OCI-LY7 (cell line): ENCODE measurements around the gene BFSP1. TPM values are rescaled to one million over a fixed set of nuclear protein-coding genes. Genes with fewer than 3 reads are reported as not detected.
A peak's percentile ranks its signal among the peaks of the same experiment; 100 is the strongest.

ENCODE experiments used
- BruUV-seq: library from RNA; stranded (reverse); fragments of 400-500 nt; replicated peaks from 2 replicates; lab custom pipeline; 2021; lab: Mats Ljungman, UMichigan
- CTCF ChIA-PET: fragments of 300-600 bp; sonication (Branson Sonifier 250); formaldehyde crosslinking; loops from one replicate; lab custom pipeline; 2022; ENCODE audit warnings: antibody characterized with exemption; ENCODE audit not compliant: unreplicated experiment; lab: Charles Lee
- POLR2A ChIA-PET: fragments of 300-600 bp; sonication (Branson Sonifier 250); formaldehyde crosslinking; loops from one replicate; lab custom pipeline; 2022; ENCODE audit warnings: antibody characterized with exemption; lab: Charles Lee
- DNase-seq: peaks from one replicate; pipeline ENCODE4 v3.0.0-alpha.2; 2015; ENCODE audit warnings: low spot score
- H2AFZ ChIP-seq: fragments of 200-600 bp; sonication (generic), shearing (Covaris generic); 2 replicates; pipeline ENCODE4 v1.6.1; 2014; ENCODE audit warnings: mild to moderate bottlenecking, antibody characterized with exemption, low read length, moderate library complexity
- H3K27ac ChIP-seq: fragments of 200-600 bp; sonication (generic); 2 replicates; pipeline ENCODE4 v1.5.1; 2014; ENCODE audit warnings: mixed run types, low read depth, mild to moderate bottlenecking, moderate library complexity, low read length, inconsistent platforms; ENCODE audit not compliant: poor library complexity, severe bottlenecking
- H3K36me3 ChIP-seq: fragments of 200-600 bp; sonication (generic); 2 replicates; pipeline ENCODE4 v1.6.1; 2014; ENCODE audit warnings: mild to moderate bottlenecking, antibody characterized with exemption, low read length, moderate library complexity, mixed read lengths; ENCODE audit not compliant: insufficient read depth
- H3K4me1 ChIP-seq: fragments of 200-600 bp; sonication (generic); 2 replicates; pipeline ENCODE4 v1.5.1; 2014; ENCODE audit warnings: mild to moderate bottlenecking, low read length; ENCODE audit not compliant: insufficient read depth, poor library complexity, severe bottlenecking
- H3K4me2 ChIP-seq: fragments of 200-600 bp; sonication (generic); 2 replicates; pipeline ENCODE4 v1.6.1; 2014; ENCODE audit warnings: mild to moderate bottlenecking, low read length
- H3K4me3 ChIP-seq: fragments of 200-600 bp; sonication (generic); 2 replicates; pipeline ENCODE4 v1.5.1; 2014; ENCODE audit warnings: mild to moderate bottlenecking, low read depth, low read length; ENCODE audit not compliant: poor library complexity, severe bottlenecking
- H3K79me2 ChIP-seq: fragments of 200-600 bp; sonication (generic); 2 replicates; pipeline ENCODE4 v1.6.1; 2016; ENCODE audit warnings: low read depth, mild to moderate bottlenecking, low read length, moderate library complexity, mixed read lengths; ENCODE audit not compliant: insufficient read depth
- H3K9me2 ChIP-seq: fragments of 200-600 bp; sonication (generic); 2 replicates; pipeline ENCODE4 v1.6.1; 2016; ENCODE audit warnings: mild to moderate bottlenecking, low read length, mixed read lengths; ENCODE audit not compliant: insufficient read depth
- H3K9me3 ChIP-seq: fragments of 200-600 bp; sonication (generic); 2 replicates; pipeline ENCODE4 v1.6.1; 2014; ENCODE audit warnings: mild to moderate bottlenecking, mixed run types, low read length, mixed read lengths
- H4K20me1 ChIP-seq: fragments of 200-600 bp; sonication (generic); 2 replicates; pipeline ENCODE4 v1.6.1; 2014; ENCODE audit warnings: mild to moderate bottlenecking, antibody characterized with exemption, low read length, moderate library complexity, mixed read lengths; ENCODE audit not compliant: insufficient read depth
- EZH2phosphoT487 ChIP-seq: fragments of 200-600 bp; sonication (generic); IDR thresholded peaks from 2 replicates; pipeline ENCODE4 v1.6.1; 2018; ENCODE audit warnings: low read depth, borderline replicate concordance, mild to moderate bottlenecking, mixed run types, antibody characterized with exemption, low read length, moderate library complexity, mixed read lengths
- intact Hi-C: fragments of 100-400 bp; cut with micrococcal nuclease; formaldehyde crosslinking; loops from one replicate; pipeline ENCODE4 v1.10.0; 2022; ENCODE audit not compliant: unreplicated experiment
- total RNA-seq, 2 experiments: library from RNA; depleted of rRNA in 1 of 2; stranded (reverse); fragments of >200 nt in 1 of 2; shearing (Covaris generic) in 1 of 2; gene quantifications; 2 replicates each; pipeline ENCODE4 v1.2.3, GENCODE V29; 2014 to 2022
- TF ChIP-seq, protein P1 (sequence below): fragments of 200-600 bp; sonication (generic); conservative IDR thresholded peaks from 2 replicates; pipeline ENCODE4 v1.5.1; 2014; ENCODE audit warnings: mild to moderate bottlenecking, antibody characterized with exemption, low read length, moderate library complexity, mixed read lengths

BFSP1 gene
- total RNA-seq, 2 experiments from 2014 or later: not detected

DNA sequence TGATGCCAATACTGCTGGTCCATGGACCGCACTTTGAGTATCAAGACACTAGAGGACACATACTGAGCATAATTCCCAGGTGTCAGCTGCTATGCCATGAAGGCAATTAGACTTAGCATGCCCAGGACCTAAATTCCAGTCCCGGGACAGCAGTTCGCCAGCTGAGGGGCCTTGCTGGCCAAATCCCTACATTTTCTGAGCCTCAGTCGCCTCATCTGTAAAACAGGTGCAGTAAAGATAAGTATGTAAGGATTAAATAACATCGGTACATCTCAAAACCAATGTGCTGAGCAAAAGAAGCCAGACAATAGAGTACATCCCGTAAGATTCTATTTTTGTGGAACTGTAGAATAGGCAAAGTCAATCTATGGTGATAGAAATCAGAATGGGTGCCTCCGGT is 1.0 kb downstream of the BFSP1 start:
- CTCF ChIA-PET: no interaction called here
- peaks cover 6% of the 10 kb centered on the region for H3K4me1 ChIP-seq
- intact Hi-C loops: no loop called here
- H3K9me2 ChIP-seq: no peaks in the 10 kb centered on the region
- no peaks in the 10 kb centered on the region for H3K79me2 ChIP-seq
- no peak overlapping the region for H3K4me2 ChIP-seq
- TF ChIP-seq, protein P1, sequence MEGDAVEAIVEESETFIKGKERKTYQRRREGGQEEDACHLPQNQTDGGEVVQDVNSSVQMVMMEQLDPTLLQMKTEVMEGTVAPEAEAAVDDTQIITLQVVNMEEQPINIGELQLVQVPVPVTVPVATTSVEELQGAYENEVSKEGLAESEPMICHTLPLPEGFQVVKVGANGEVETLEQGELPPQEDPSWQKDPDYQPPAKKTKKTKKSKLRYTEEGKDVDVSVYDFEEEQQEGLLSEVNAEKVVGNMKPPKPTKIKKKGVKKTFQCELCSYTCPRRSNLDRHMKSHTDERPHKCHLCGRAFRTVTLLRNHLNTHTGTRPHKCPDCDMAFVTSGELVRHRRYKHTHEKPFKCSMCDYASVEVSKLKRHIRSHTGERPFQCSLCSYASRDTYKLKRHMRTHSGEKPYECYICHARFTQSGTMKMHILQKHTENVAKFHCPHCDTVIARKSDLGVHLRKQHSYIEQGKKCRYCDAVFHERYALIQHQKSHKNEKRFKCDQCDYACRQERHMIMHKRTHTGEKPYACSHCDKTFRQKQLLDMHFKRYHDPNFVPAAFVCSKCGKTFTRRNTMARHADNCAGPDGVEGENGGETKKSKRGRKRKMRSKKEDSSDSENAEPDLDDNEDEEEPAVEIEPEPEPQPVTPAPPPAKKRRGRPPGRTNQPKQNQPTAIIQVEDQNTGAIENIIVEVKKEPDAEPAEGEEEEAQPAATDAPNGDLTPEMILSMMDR: no peak
- TF ChIP-seq EZH2phosphoT487: no peak
- no peaks in the 10 kb centered on the region for H3K36me3 ChIP-seq
- no TSS peak for BruUV-seq
- no peaks in the 10 kb centered on the region for H4K20me1 ChIP-seq
- no peak overlapping the region for H2AFZ ChIP-seq
- no peak overlapping the region for H3K4me3 ChIP-seq
- no peak for DNase-seq
- H3K9me3 ChIP-seq: no peaks in the 10 kb centered on the region
- no peak overlapping the region for H3K27ac ChIP-seq
- POLR2A ChIA-PET: interaction anchor here (0.6 kb wide), 1 partner anchor 971 kb away, joined by 3 read pairs; no protein-coding TSS in a partner anchor

DNA sequence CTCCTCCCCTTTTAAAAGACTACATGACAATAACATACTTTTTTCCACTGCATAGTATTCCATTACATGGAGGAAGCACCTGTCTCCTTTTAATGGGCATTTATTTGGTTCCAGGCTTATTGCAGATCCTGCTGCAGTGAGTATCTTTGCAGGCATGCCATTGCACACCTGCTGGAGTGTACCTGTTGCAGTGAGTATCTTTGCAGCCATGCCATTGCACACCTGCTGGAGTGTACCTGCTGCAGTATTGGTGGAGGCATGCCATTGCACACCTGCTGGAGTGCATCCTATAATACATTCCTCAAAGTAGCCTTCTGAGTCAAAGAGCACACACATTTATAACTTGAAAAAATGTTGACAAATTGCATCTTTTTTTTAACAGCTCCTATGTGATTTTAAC is 1.6 kb downstream of the BFSP1 start:
- Histone ChIP-seq H3K36me3 (no peaks in the 10 kb centered on the region), H3K27ac (no peak overlapping the region), H2AFZ (no peak overlapping the region), H3K4me3 (no peak overlapping the region), H3K79me2 (no peaks in the 10 kb centered on the region), H3K9me3 (no peaks in the 10 kb centered on the region), H3K4me1 (peaks cover 6% of the 10 kb centered on the region), H3K4me2 (no peak overlapping the region), H4K20me1 (no peaks in the 10 kb centered on the region), H3K9me2 (no peaks in the 10 kb centered on the region)
- DNase-seq: no peak
- CTCF ChIA-PET: interaction anchor here (0.6 kb wide), 1 partner anchor 123 kb away, joined by 4 read pairs; no protein-coding TSS in a partner anchor
- intact Hi-C loops: no loop called here
- POLR2A ChIA-PET: interaction anchor here (0.6 kb wide), 1 partner anchor 970 kb away, joined by 3 read pairs; no protein-coding TSS in a partner anchor
- BruUV-seq: no TSS peak
- TF ChIP-seq, protein P1: no peak
- no peak for TF ChIP-seq EZH2phosphoT487

DNA sequence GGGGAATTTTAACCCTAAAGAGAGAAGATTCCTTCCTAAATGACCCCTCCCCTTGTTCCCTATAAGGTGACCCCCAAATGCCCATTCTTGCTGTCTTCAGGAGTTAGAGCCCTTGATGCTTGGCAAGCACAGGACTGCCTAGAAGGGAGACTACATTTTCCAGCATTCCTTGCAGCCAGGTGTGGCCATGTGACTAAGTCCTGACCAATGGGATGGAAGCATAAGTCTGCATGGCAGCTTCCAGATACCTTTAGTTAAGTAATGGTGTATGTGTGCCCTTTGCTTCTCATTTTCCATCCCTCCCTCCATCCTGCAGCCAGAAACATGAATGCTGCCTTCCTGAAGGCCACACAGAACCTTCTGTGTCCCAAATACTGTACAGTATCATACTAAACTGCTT is 5.5 kb downstream of the BFSP1 start:
- Histone ChIP-seq H3K9me3 (no peaks in the 10 kb centered on the region), H3K4me1 (no peaks in the 10 kb centered on the region), H3K27ac (no peak overlapping the region), H3K9me2 (no peaks in the 10 kb centered on the region), H2AFZ (0 out of 2 replicates have a peak overlapping the region, but pooled peaks have one; percentile 46), H3K36me3 (no peaks in the 10 kb centered on the region), H4K20me1 (no peaks in the 10 kb centered on the region), H3K4me3 (no peak overlapping the region), H3K4me2 (no peak overlapping the region), H3K79me2 (no peaks in the 10 kb centered on the region)
- intact Hi-C loops: no loop called here
- POLR2A ChIA-PET: no interaction called here
- TF ChIP-seq, protein P1: no peak
- no peak for TF ChIP-seq EZH2phosphoT487
- BruUV-seq: no TSS peak
- CTCF ChIA-PET: no interaction called here
- peak; percentile 48 for DNase-seq
